GM19328 (cell line): ENCODE data around the gene KRTAP26-1.

Experiments
- ATAC-seq: cut with Tn5 transposase; IDR thresholded peaks from one replicate; pipeline ENCODE4 v1.9.1; 2021; ENCODE audit warnings: mild to moderate bottlenecking, moderate library complexity; ENCODE audit not compliant: unreplicated experiment

Gene KRTAP26-1

DNA sequence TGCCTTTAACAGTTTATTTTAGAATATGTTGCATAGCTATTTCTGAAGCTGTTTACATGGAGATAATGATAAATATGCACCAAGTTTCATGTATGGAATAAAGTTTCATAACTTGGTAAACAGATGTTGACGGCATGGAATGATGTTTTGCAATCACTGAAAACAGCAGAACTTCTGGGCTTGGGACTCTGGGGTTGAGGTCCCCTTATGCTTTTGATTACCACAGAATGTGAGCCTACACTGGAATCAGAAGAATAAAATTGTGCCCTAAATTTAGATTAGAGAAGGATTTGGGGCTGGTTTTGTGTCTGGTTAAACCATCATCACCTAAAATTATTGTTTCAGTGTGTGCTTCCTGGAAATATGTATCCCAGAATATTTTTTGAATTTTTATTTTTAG, 48.5 kb downstream of the KRTAP26-1 start:
- no peak for ATAC-seq

DNA sequence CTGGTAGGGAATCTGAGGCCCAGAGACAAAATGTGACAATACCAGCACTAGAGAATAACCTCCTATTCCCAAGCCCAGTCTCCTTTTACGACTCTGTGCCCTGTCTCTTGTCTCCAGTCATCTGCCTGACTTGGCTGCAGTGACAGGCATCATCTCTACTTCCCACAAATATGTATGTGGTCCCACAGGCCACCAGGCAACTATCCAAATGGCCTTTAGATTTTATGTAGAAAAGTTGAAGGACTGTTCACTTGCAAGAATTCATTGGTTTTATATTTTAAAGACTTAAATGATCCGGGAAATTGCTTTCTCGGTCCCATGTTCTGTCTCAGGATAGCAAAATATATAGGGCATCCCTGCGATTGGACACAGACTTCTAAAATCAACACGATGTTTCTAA, 49.0 kb downstream of the KRTAP26-1 start:
- no peak for ATAC-seq

DNA sequence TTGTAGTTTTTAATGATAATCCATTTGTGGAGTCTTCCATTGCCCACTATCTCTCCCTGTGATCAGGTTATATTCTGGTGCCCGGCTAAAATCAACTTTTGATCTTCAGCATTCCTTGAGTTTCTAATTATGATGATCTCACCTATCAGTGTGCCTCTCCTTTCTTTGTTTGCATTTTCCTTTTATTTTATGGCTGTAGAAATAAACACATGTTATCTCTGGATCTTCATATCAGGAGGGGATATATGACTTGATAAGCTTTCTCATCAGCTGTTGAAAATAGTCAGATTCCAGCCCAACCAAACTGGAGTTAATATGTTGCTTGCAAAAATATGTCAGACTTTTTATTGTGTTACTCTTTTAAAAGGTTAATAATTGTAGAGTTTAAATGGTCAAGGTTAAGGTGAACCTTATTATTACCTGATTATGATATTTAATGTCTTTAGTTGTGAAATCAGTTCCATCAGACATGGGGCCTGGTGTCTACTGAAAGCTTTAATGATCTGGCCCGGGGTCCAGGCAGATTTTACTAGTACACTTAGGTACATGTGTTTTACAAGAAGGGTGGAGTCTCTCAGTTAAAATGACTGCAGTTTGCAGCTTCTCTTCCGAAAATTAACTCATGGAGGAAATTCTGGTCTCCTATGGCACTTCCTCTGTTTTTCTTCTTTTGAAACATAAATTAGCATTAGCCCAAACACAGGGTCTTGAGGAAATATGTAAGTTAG, 50.1 kb downstream of the KRTAP26-1 start:
- no peak for ATAC-seq
